B cell (primary cell): ENCODE measurements around the gene TGDS. TPM values are rescaled to one million over a fixed set of nuclear protein-coding genes. Genes with fewer than 3 reads are reported as not detected.
A peak's percentile ranks its signal among the peaks of the same experiment; 100 is the strongest.

Experiments
- ATAC-seq: fragments of 200-7000 bp; cut with Tn5 transposase; one replicate; pipeline ENCODE4 v1.10.0; 2021; ENCODE audit warnings: low read depth, mild to moderate bottlenecking, moderate number of reproducible peaks, moderate library complexity
- CTCF ChIA-PET: fragments of 350-600 bp; sonication (Branson Sonifier 250); formaldehyde crosslinking; loops from one replicate; lab custom pipeline; 2021; ENCODE audit warnings: antibody characterized with exemption, inconsistent platforms; lab: Charles Lee
- POLR2A ChIA-PET: fragments of 350-600 bp; sonication (Branson Sonifier 250); formaldehyde crosslinking; loops from one replicate; lab custom pipeline; 2021; ENCODE audit warnings: antibody characterized with exemption; lab: Charles Lee
- DNase-seq: peaks from one replicate; pipeline ENCODE4 v3.0.0; 2013
- H2AFZ ChIP-seq: 2 replicates; pipeline ENCODE4 v1.6.1; 2012; ENCODE audit warnings: mild to moderate bottlenecking, low read depth, low read length; ENCODE audit not compliant: insufficient read depth, poor library complexity, severe bottlenecking
- H3K27ac ChIP-seq, 2 donors: 1 replicate in 1 of 2; 2 replicates in 1 of 2; pipeline ENCODE4 v1.5.1; 2012 to 2013; ENCODE audit warnings: low read length in 2 of 2, mild to moderate bottlenecking in 2 of 2, moderate library complexity in 1 of 2
- H3K27me3 ChIP-seq, 4 experiments: fragments of 200-600 bp in 1 of 4; sonication (generic) in 1 of 4; replicated peaks in 1 of 4; 1 replicate in 2 of 4; 2 replicates in 2 of 4; pipeline versions ENCODE4 v1.6.1 to v1.7.0; 2013 to 2016; ENCODE audit warnings: low read length in 3 of 4, mild to moderate bottlenecking in 2 of 4, mixed read lengths in 1 of 4, moderate library complexity in 1 of 4; ENCODE audit not compliant: insufficient read depth in 4 of 4, control insufficient read depth in 3 of 4; ENCODE audit errors: control extremely low read depth in 1 of 4
- H3K36me3 ChIP-seq, 2 experiments: replicated peaks in 1 of 2; 1 replicate in 1 of 2; 2 replicates in 1 of 2; pipeline versions ENCODE4 v1.6.1 to v1.7.1; 2013; ENCODE audit warnings: low read length in 1 of 2; ENCODE audit not compliant: insufficient read depth in 2 of 2, control insufficient read depth in 1 of 2; ENCODE audit errors: control extremely low read depth in 1 of 2, extremely low read depth in 1 of 2
- H3K4me1 ChIP-seq, 2 donors: fragments of 200-600 bp in 1 of 2; sonication (generic) in 1 of 2; 1 replicate in 1 of 2; 2 replicates in 1 of 2; pipeline versions ENCODE4 v1.5.1 to v1.6.1; 2013 to 2017; ENCODE audit warnings: low read length in 2 of 2; ENCODE audit not compliant: control insufficient read depth in 2 of 2, insufficient read depth in 2 of 2
- H3K4me2 ChIP-seq: replicated peaks from 2 replicates; pipeline ENCODE3; 2012; ENCODE audit warnings: mild to moderate bottlenecking, low read depth, low read length; ENCODE audit not compliant: poor library complexity, severe bottlenecking
- H3K4me3 ChIP-seq, 5 experiments: fragments of 200-600 bp in 1 of 5; sonication (generic) in 1 of 5; 1 replicate in 3 of 5; 2 replicates in 2 of 5; pipeline versions ENCODE4 v1.5.1 to v1.7.0; 2011 to 2016; ENCODE audit warnings: low read length in 4 of 5, mild to moderate bottlenecking in 4 of 5, low read depth in 2 of 5, control low read depth in 1 of 5, moderate library complexity in 1 of 5; ENCODE audit not compliant: insufficient read depth in 1 of 5; ENCODE audit errors: control extremely low read depth in 1 of 5, extremely low read depth in 1 of 5
- H3K79me2 ChIP-seq: fragments of 200-600 bp; sonication (generic); one replicate; pipeline ENCODE4 v1.6.0; 2016; ENCODE audit warnings: low read length; ENCODE audit not compliant: control insufficient read depth, insufficient read depth
- H3K9ac ChIP-seq: fragments of 200-600 bp; sonication (generic); 2 replicates; pipeline ENCODE4 v1.6.1; 2017; ENCODE audit warnings: mild to moderate bottlenecking, low read length, moderate library complexity
- H3K9me3 ChIP-seq, 3 donors: one replicate each; pipeline versions ENCODE4 v1.6.1 to v1.7.1; 2013; ENCODE audit warnings: low read length in 2 of 3; ENCODE audit not compliant: control insufficient read depth in 2 of 3, insufficient read depth in 1 of 3; ENCODE audit errors: control extremely low read depth in 1 of 3
- H4K20me1 ChIP-seq: 2 replicates; pipeline ENCODE4 v1.6.0; 2012; ENCODE audit warnings: mild to moderate bottlenecking, low read length; ENCODE audit not compliant: insufficient read depth, control insufficient read depth, poor library complexity, severe bottlenecking
- H3K27ac Mint-ChIP-seq: one replicate; pipeline ENCODE4 v1.8.0; 2021; ENCODE audit warnings: mixed read lengths
- H3K27me3 Mint-ChIP-seq: one replicate; pipeline ENCODE4 v1.8.0; 2021; ENCODE audit warnings: mixed read lengths
- H3K4me1 Mint-ChIP-seq: one replicate; pipeline ENCODE4 v1.8.0; 2021; ENCODE audit warnings: mixed read lengths
- H3K4me3 Mint-ChIP-seq: one replicate; pipeline ENCODE4 v1.8.0; 2021; ENCODE audit warnings: mixed read lengths
- H3K9me3 Mint-ChIP-seq: one replicate; pipeline ENCODE4 v1.8.0; 2022; ENCODE audit warnings: mixed read lengths; ENCODE audit not compliant: insufficient read depth
- CTCF ChIP-seq: fragments of 200-600 bp; IDR thresholded peaks from one replicate; pipeline ENCODE4 v1.8.0; 2022; ENCODE audit warnings: antibody characterized with exemption, mild to moderate bottlenecking
- EZH2 ChIP-seq: IDR thresholded peaks from 2 replicates; pipeline ENCODE4 v1.6.1; 2012; ENCODE audit warnings: borderline replicate concordance, low read depth, mild to moderate bottlenecking, moderate library complexity, low read length; ENCODE audit not compliant: insufficient read depth, poor library complexity, severe bottlenecking
- WGBS: methylation state at CpG from one replicate; pipeline ENCODE4 v1.1.5; 2013; ENCODE audit warnings: missing lambda C conversion rate; ENCODE audit not compliant: insufficient coverage; 5-methylcytosine and 5-hydroxymethylcytosine counted together
- intact Hi-C: fragments of 100-400 bp; cut with micrococcal nuclease; formaldehyde crosslinking; loops from one replicate; pipeline ENCODE4 v1.10.0; 2022
- polyA plus RNA-seq: library from polyadenylated mRNA; depleted of rRNA; stranded (reverse); fragments of >200 nt; gene quantifications from 2 replicates; pipeline ENCODE4 v1.2.3, GENCODE V29; 2012
- total RNA-seq, 2 donors: library from RNA; stranded (reverse); fragments of 120-200 nt in 1 of 2; gene quantifications; 1 replicate in 1 of 2; 2 replicates in 1 of 2; pipeline versions ENCODE4 v1.2.3 to v1.2.4, GENCODE V29; 2013 to 2022

The TGDS gene
- total and polyA plus RNA-seq, 2 donors (not counting 1 experiment from before 2014, with no cell fraction given) = 11.7 to 14.7 TPM

GRCh38 chr13:94607056-94607455 is 11.1 kb upstream of the TGDS start:
- ChIA-PET CTCF (interaction anchor here (1.3 kb wide), 1 partner anchor 13 kb away, joined by 4 read pairs; no protein-coding TSS in a partner anchor), POLR2A (no interaction called here)
- Histone ChIP-seq H2AFZ (no peak overlapping the region), H3K4me3 (no peak overlapping the region), H3K27me3 (no peaks in the 10 kb centered on the region), H3K4me2 (no peak overlapping the region), H3K9ac (no peak overlapping the region), H4K20me1 (no peaks in the 10 kb centered on the region), H3K36me3 (peaks cover 0 to 11% of the 10 kb centered on the region in 2 experiments), H3K79me2 (peaks cover 3% of the 10 kb centered on the region), H3K9me3 (no peaks in the 10 kb centered on the region), H3K27ac (no peak overlapping the region), H3K4me1 (peaks cover 2 to 7% of the 10 kb centered on the region in 2 donors)
- H3K27me3 Mint-ChIP-seq = no peaks in the 10 kb centered on the region
- 100% methylated on average over 4 of the region's 4 CpGs for WGBS
- H3K9me3 Mint-ChIP-seq = no peaks in the 10 kb centered on the region
- no peak for TF ChIP-seq CTCF
- DNase-seq (no peak), ATAC-seq (no peak)
- H3K4me3 Mint-ChIP-seq = no peak overlapping the region
- H3K27ac Mint-ChIP-seq = no peak overlapping the region
- intact Hi-C loops = no loop called here
- peaks cover 10% of the 10 kb centered on the region for H3K4me1 Mint-ChIP-seq

- intact Hi-C loops = no loop called here
- no CpG with 5 or more reads among the region's 1 CpG for WGBS
- peak overlapping the region; percentile 84 for H3K9ac ChIP-seq
These were observed 6.5 kb upstream of the TGDS start for GRCh38 chr13:94602467-94602866.

More at GRCh38 chr13:94602467-94602866, 6.5 kb upstream of the TGDS start:
- Histone ChIP-seq H3K4me3 (peak overlapping the region; percentile 7 to 89 (median 79)), H3K36me3 (peaks cover 0 to 11% of the 10 kb centered on the region in 2 experiments), H3K27ac (peak overlapping the region; percentile 7 to 67), H2AFZ (peak overlapping the region; percentile 93), H3K4me2 (peak overlapping the region; percentile 93), H4K20me1 (no peaks in the 10 kb centered on the region), H3K9me3 (no peaks in the 10 kb centered on the region), H3K4me1 (peaks cover 7 to 10% of the 10 kb centered on the region in 2 donors), H3K79me2 (peaks cover 4% of the 10 kb centered on the region), H3K27me3 (no peaks in the 10 kb centered on the region)
- Mint-ChIP-seq H3K9me3 (no peaks in the 10 kb centered on the region), H3K27ac (peak overlapping the region; percentile 65), H3K27me3 (no peaks in the 10 kb centered on the region), H3K4me3 (peak overlapping the region; percentile 92), H3K4me1 (peaks cover 21% of the 10 kb centered on the region)
- no peak for TF ChIP-seq CTCF
- no peak for TF ChIP-seq EZH2
- ChIA-PET CTCF (interaction anchor here (0.9 kb wide), 1 partner anchor 15 kb away, joined by 3 read pairs; no protein-coding TSS in a partner anchor), POLR2A (interaction anchor here (0.7 to 2.8 kb wide), 2 partner anchors 34 to 53 kb away, joined by 7 to 17 read pairs; no protein-coding TSS in a partner anchor)
- DNase-seq = peak; percentile 3
- ATAC-seq = no peak
